ENCODE measurements around the gene ELAC1. TPM values are rescaled to one million over a fixed set of nuclear protein-coding genes. Genes with fewer than 3 reads are reported as not detected.

ELAC1 gene
- total RNA-seq, 1 experiment from 2014 or later, result 4.4 TPM

DNA sequence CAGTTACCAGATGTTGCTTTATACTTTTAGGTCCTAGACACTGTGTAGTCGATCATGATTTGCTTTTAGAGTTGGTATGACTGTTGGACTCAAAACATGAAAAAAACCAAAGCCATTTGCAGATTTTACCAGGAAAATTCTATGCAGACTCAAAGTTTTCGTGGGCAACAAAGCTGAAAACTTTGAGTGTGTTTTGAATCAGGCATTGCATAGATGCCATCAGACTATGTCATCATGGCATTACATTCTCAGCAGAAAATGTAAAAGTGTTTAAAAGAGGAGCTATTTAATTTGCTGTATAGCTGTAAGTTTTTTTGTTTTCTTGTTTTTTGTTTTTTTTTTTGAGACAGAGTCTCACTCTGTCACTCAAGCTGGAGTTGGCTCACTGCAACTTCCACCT lies 43.5 kb upstream of the ELAC1 start:
- BruUV-seq (replicated peaks), result no TSS peak
- H3K27me3 ChIP-seq (ENCODE audit: low read length), result no peaks in the 10 kb centered on the region
- H3K4me3 ChIP-seq (ENCODE audit: low read length), result no peak overlapping the region
- ChIA-PET POLR2A (ENCODE audit: unreplicated experiment) (no interaction called here), CTCF (no interaction called here)
- no peak overlapping the region for H3K27ac ChIP-seq (ENCODE audit: low read length)
- ATAC-seq, result no peak
- no peaks in the 10 kb centered on the region for H3F3A ChIP-seq (ENCODE audit: low read length, unreplicated experiment)
- no peak for DNase-seq
- no peaks in the 10 kb centered on the region for H4K20me1 ChIP-seq (ENCODE audit: low read length)
- H3K9me2 ChIP-seq (replicated peaks; ENCODE audit: low read length), result no peaks in the 10 kb centered on the region
- H3K4me1 ChIP-seq (ENCODE audit: insufficient read depth, low read length), result no peaks in the 10 kb centered on the region
- no peak overlapping the region for H3K9ac ChIP-seq (ENCODE audit: low read length)
- no peaks in the 10 kb centered on the region for H3K9me3 ChIP-seq (ENCODE audit: low read length)
- no peaks in the 10 kb centered on the region for H3K79me2 ChIP-seq (ENCODE audit: low read length)
- no peaks in the 10 kb centered on the region for H3K36me3 ChIP-seq (ENCODE audit: low read depth, low read length)
- H2AFZ ChIP-seq (ENCODE audit: low read length), result no peak overlapping the region
- TF ChIP-seq EZH2phosphoT487 (IDR thresholded peaks at IDR 0.05; ENCODE audit: borderline replicate concordance, low read length) (no peak), EZH2 (IDR thresholded peaks at IDR 0.05; ENCODE audit: low read length, unreplicated experiment) (no peak)
- TF ChIP-seq, protein P1, sequence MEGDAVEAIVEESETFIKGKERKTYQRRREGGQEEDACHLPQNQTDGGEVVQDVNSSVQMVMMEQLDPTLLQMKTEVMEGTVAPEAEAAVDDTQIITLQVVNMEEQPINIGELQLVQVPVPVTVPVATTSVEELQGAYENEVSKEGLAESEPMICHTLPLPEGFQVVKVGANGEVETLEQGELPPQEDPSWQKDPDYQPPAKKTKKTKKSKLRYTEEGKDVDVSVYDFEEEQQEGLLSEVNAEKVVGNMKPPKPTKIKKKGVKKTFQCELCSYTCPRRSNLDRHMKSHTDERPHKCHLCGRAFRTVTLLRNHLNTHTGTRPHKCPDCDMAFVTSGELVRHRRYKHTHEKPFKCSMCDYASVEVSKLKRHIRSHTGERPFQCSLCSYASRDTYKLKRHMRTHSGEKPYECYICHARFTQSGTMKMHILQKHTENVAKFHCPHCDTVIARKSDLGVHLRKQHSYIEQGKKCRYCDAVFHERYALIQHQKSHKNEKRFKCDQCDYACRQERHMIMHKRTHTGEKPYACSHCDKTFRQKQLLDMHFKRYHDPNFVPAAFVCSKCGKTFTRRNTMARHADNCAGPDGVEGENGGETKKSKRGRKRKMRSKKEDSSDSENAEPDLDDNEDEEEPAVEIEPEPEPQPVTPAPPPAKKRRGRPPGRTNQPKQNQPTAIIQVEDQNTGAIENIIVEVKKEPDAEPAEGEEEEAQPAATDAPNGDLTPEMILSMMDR (conservative IDR thresholded peaks at IDR 0.05; ENCODE audit: low read depth, low read length), result no peak
- intact Hi-C loops (cut with micrococcal nuclease), result no loop called here
- H3K4me2 ChIP-seq (ENCODE audit: low read length), result no peak overlapping the region

DNA sequence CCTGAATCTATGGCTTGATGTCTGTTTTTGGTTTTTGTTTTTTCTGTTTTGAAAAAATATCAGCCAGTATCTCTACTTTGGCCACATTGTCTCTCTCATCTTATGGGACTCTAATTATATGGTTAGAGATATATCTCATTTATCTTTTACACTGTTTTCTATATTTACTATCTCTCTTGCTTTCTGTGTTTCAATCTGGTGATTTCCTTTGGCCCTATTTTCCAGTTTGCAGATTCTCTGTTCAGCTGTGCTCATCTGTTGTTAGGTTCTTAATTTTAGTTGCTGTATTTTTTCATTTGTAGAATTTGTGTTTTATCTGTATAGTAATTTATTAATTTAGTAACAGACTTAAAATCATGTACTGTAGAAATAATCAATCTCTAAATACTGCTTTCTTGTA lies 41.3 kb upstream of the ELAC1 start:
- H2AFZ ChIP-seq (ENCODE audit: low read length), result no peak overlapping the region
- no peaks in the 10 kb centered on the region for H4K20me1 ChIP-seq (ENCODE audit: low read length)
- CTCF ChIA-PET, result no interaction called here
- H3K36me3 ChIP-seq (ENCODE audit: low read depth, low read length), result no peaks in the 10 kb centered on the region
- DNase-seq (no peak), ATAC-seq (no peak)
- TF ChIP-seq, protein P1 (conservative IDR thresholded peaks at IDR 0.05; ENCODE audit: low read depth, low read length), result no peak
- TF ChIP-seq EZH2phosphoT487 (IDR thresholded peaks at IDR 0.05; ENCODE audit: borderline replicate concordance, low read length) (no peak), EZH2 (IDR thresholded peaks at IDR 0.05; ENCODE audit: low read length, unreplicated experiment) (no peak)
- H3K27ac ChIP-seq (ENCODE audit: low read length), result no peak overlapping the region
- H3K9me3 ChIP-seq (ENCODE audit: low read length), result no peaks in the 10 kb centered on the region
- no peaks in the 10 kb centered on the region for H3K9me2 ChIP-seq (replicated peaks; ENCODE audit: low read length)
- H3K4me2 ChIP-seq (ENCODE audit: low read length), result no peak overlapping the region
- intact Hi-C loops (cut with micrococcal nuclease), result no loop called here
- no peaks in the 10 kb centered on the region for H3K79me2 ChIP-seq (ENCODE audit: low read length)
- no peaks in the 10 kb centered on the region for H3K27me3 ChIP-seq (ENCODE audit: low read length)
- POLR2A ChIA-PET (ENCODE audit: unreplicated experiment), result no interaction called here
- no peaks in the 10 kb centered on the region for H3K4me1 ChIP-seq (ENCODE audit: insufficient read depth, low read length)
- H3F3A ChIP-seq (ENCODE audit: low read length, unreplicated experiment), result no peaks in the 10 kb centered on the region
- BruUV-seq (replicated peaks), result no TSS peak
- no peak overlapping the region for H3K9ac ChIP-seq (ENCODE audit: low read length)
- H3K4me3 ChIP-seq (ENCODE audit: low read length), result no peak overlapping the region

DNA sequence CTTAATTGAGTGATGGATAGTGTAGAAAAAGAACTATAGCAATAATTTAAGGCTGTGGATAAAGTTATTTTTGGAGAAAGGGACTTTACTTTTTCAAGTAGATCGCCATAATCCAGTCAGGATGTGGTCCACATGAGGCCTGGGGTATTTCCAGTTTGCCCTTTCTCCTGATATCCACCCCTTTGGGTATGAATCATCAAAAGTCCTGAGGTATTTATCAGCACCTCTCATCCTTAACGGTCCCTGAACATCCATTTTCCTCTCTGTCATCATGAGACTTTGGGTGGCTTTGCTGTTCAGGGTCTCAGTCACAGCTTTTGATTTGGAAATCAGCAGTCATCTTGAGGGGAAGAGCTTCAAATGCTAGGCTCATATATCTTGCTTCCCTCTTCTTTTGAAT lies 39.3 kb upstream of the ELAC1 start:
- intact Hi-C loops (cut with micrococcal nuclease), result no loop called here
- Histone ChIP-seq H3K4me1 (ENCODE audit: insufficient read depth, low read length) (no peaks in the 10 kb centered on the region), H3F3A (ENCODE audit: low read length, unreplicated experiment) (no peaks in the 10 kb centered on the region), H3K9me3 (ENCODE audit: low read length) (no peaks in the 10 kb centered on the region), H3K4me2 (ENCODE audit: low read length) (no peak overlapping the region), H3K79me2 (ENCODE audit: low read length) (no peaks in the 10 kb centered on the region), H3K27ac (ENCODE audit: low read length) (no peak overlapping the region), H4K20me1 (ENCODE audit: low read length) (no peaks in the 10 kb centered on the region), H3K9ac (ENCODE audit: low read length) (no peak overlapping the region), H3K9me2 (replicated peaks; ENCODE audit: low read length) (no peaks in the 10 kb centered on the region), H3K36me3 (ENCODE audit: low read depth, low read length) (no peaks in the 10 kb centered on the region), H3K27me3 (ENCODE audit: low read length) (no peaks in the 10 kb centered on the region), H2AFZ (ENCODE audit: low read length) (no peak overlapping the region), H3K4me3 (ENCODE audit: low read length) (no peak overlapping the region)
- POLR2A ChIA-PET (ENCODE audit: unreplicated experiment), result no interaction called here
- DNase-seq, result no peak
- no peak for ATAC-seq
- BruUV-seq (replicated peaks), result no TSS peak
- CTCF ChIA-PET, result no interaction called here
- TF ChIP-seq EZH2phosphoT487 (IDR thresholded peaks at IDR 0.05; ENCODE audit: borderline replicate concordance, low read length) (no peak), EZH2 (IDR thresholded peaks at IDR 0.05; ENCODE audit: low read length, unreplicated experiment) (no peak)
- TF ChIP-seq, protein P1 (conservative IDR thresholded peaks at IDR 0.05; ENCODE audit: low read depth, low read length), result no peak

Measured in PC-3 (cell line).